Endothelial cell of umbilical vein (primary cell): Measurements from ENCODE around the gene DUSP16. TPM values are rescaled to one million over a fixed set of nuclear protein-coding genes. Genes with fewer than 3 reads are reported as not detected.

Experiments
- BruUV-seq: library from RNA; stranded (reverse); fragments of 400-500 nt; replicated peaks from 2 replicates; lab custom pipeline; 2021; lab: Mats Ljungman, UMichigan
- CTCF ChIA-PET: fragments of 300-600, 350-600 bp; sonication (Branson Sonifier 250); formaldehyde crosslinking; loops from one replicate; lab custom pipeline; 2021; ENCODE audit warnings: antibody characterized with exemption, inconsistent platforms; lab: Charles Lee
- POLR2A ChIA-PET: fragments of 300-600, 350-600 bp; sonication (Branson Sonifier 250); formaldehyde crosslinking; loops from one replicate; lab custom pipeline; 2021; ENCODE audit warnings: antibody characterized with exemption, inconsistent platforms; lab: Charles Lee
- DNase-seq: peaks from one replicate; pipeline ENCODE4 v3.0.0-alpha.2; 2011; ENCODE audit warnings: low read depth, low spot score
- FAIRE-seq: peaks from 2 replicates; lab custom pipeline; 2011; peaks lifted over from hg19 to GRCh38; lab: Jason Lieb, UNC
- H2AFZ ChIP-seq: 2 replicates; pipeline ENCODE4 v1.6.0; 2012; ENCODE audit warnings: low read depth, low read length, control low read depth, inconsistent platforms
- H3K27ac ChIP-seq: 2 replicates; pipeline ENCODE4 v1.5.1; 2011; ENCODE audit warnings: low read depth, mild to moderate bottlenecking, control low read depth, low read length, moderate library complexity; ENCODE audit not compliant: insufficient read depth
- H3K27me3 ChIP-seq, 2 experiments: 2 replicates each; pipeline versions ENCODE4 v1.6.0 to v1.6.1; 2011; ENCODE audit warnings: low read length in 2 of 2, mixed read lengths in 1 of 2; ENCODE audit not compliant: control insufficient read depth in 2 of 2, insufficient read depth in 2 of 2
- H3K36me3 ChIP-seq, 2 experiments: 2 replicates in 1 of 2; 3 replicates in 1 of 2; pipeline ENCODE4 v1.5.1; 2011; ENCODE audit warnings: low read length in 2 of 2, mild to moderate bottlenecking in 1 of 2, moderate library complexity in 1 of 2; ENCODE audit not compliant: control insufficient read depth in 2 of 2, insufficient read depth in 2 of 2; ENCODE audit errors: extremely low read depth in 1 of 2
- H3K4me1 ChIP-seq: 3 replicates; pipeline ENCODE4 v1.5.1; 2011; ENCODE audit warnings: mild to moderate bottlenecking, low read length; ENCODE audit not compliant: control insufficient read depth, insufficient read depth; ENCODE audit errors: extremely low read depth
- H3K4me2 ChIP-seq: 2 replicates; pipeline ENCODE4 v1.6.1; 2011; ENCODE audit warnings: low read length, control low read depth, mixed read lengths; ENCODE audit not compliant: insufficient read depth
- H3K4me3 ChIP-seq, 3 experiments: fragments of 200-600 bp in 1 of 3; sonication (generic), shearing (Covaris generic) in 1 of 3; replicated peaks in 1 of 3; 2 replicates each; pipeline ENCODE4 v1.5.1; 2011 to 2016; ENCODE audit warnings: control low read depth in 3 of 3, low read length in 3 of 3, mild to moderate bottlenecking in 2 of 3, inconsistent platforms in 1 of 3, low read depth in 1 of 3, moderate library complexity in 1 of 3; ENCODE audit not compliant: insufficient read depth in 1 of 3
- H3K79me2 ChIP-seq: 2 replicates; pipeline ENCODE4 v1.6.0; 2012; ENCODE audit warnings: low read length, inconsistent platforms; ENCODE audit not compliant: control insufficient read depth, insufficient read depth
- H3K9ac ChIP-seq: replicated peaks from 2 replicates; pipeline ENCODE3; 2011; ENCODE audit warnings: low read length, control low read depth; ENCODE audit not compliant: insufficient read depth; ENCODE audit errors: extremely low read depth
- H3K9me1 ChIP-seq: replicated peaks from 3 replicates; pipeline ENCODE4 v1.6.0; 2011; ENCODE audit warnings: mild to moderate bottlenecking, low read length; ENCODE audit not compliant: control insufficient read depth, insufficient read depth; ENCODE audit errors: extremely low read depth
- H3K9me3 ChIP-seq: replicated peaks from 2 replicates; pipeline ENCODE4 v1.5.1; 2012; ENCODE audit warnings: low read length, inconsistent platforms; ENCODE audit not compliant: control insufficient read depth, insufficient read depth
- H4K20me1 ChIP-seq: replicated peaks from 2 replicates; pipeline ENCODE3; 2011; ENCODE audit warnings: mild to moderate bottlenecking, low read length; ENCODE audit not compliant: control insufficient read depth, insufficient read depth; ENCODE audit errors: extremely low read depth
- CTCF ChIP-seq, 2 donors: IDR thresholded peaks; 1 replicate in 1 of 2; 2 replicates in 1 of 2; pipeline ENCODE4 v1.5.1; 2011; ENCODE audit warnings: low read length in 2 of 2, mild to moderate bottlenecking in 2 of 2, moderate library complexity in 2 of 2, control low read depth in 1 of 2, inconsistent platforms in 1 of 2, low read depth in 1 of 2; ENCODE audit not compliant: insufficient read depth in 1 of 2; ENCODE audit errors: extremely low read depth in 1 of 2
- EZH2 ChIP-seq: IDR thresholded peaks from 2 replicates; pipeline ENCODE4 v1.6.1; 2012; ENCODE audit warnings: borderline replicate concordance, low read depth, mild to moderate bottlenecking, moderate library complexity, low read length, inconsistent platforms; ENCODE audit not compliant: severe bottlenecking
- FOS ChIP-seq: IDR thresholded peaks from 2 replicates; pipeline ENCODE4 v1.6.1; 2011; ENCODE audit warnings: mild to moderate bottlenecking, low read length, moderate library complexity, borderline replicate concordance; ENCODE audit not compliant: insufficient read depth
- GATA2 ChIP-seq: IDR thresholded peaks from 2 replicates; pipeline ENCODE4 v1.7.0; 2011; ENCODE audit warnings: low read depth, mild to moderate bottlenecking, moderate library complexity, mixed read lengths, low read length; ENCODE audit not compliant: insufficient read length, insufficient read depth
- JUN ChIP-seq: IDR thresholded peaks from 2 replicates; pipeline ENCODE4 v1.6.1; 2011; ENCODE audit warnings: borderline replicate concordance, low read depth; ENCODE audit not compliant: insufficient read length, insufficient read depth
- MYC ChIP-seq: IDR thresholded peaks from one replicate; pipeline ENCODE4 v1.6.1; 2011; ENCODE audit warnings: mild to moderate bottlenecking, low read depth, low read length
- POLR2A ChIP-seq: IDR thresholded peaks from 2 replicates; pipeline ENCODE4 v1.6.1; 2012; ENCODE audit warnings: low read depth, mild to moderate bottlenecking, control low read depth, low read length
- POLR2AphosphoS5 ChIP-seq: IDR thresholded peaks from 2 replicates; pipeline ENCODE4 v1.6.1; 2012; ENCODE audit warnings: low read depth, mild to moderate bottlenecking, control low read depth, low read length, moderate library complexity; ENCODE audit not compliant: insufficient read depth
- dilution Hi-C: fragments of 300-500 bp; cut with MboI; formaldehyde crosslinking; loops from one replicate; pipeline ENCODE4 v1.15.0; 2019; ENCODE audit warnings: low sequenced_read_pairs; ENCODE audit not compliant: extremely low pct_ligation_motif_present
- intact Hi-C: fragments of 100-400 bp; cut with micrococcal nuclease; formaldehyde crosslinking; loops from one replicate; pipeline ENCODE4 v1.10.0; 2022
- polyA plus RNA-seq, 4 experiments: library from polyadenylated mRNA; depleted of rRNA in 3 of 4; stranded (reverse) in 3 of 4; unstranded in 1 of 4; fragments of >200 nt; gene quantifications; 2 replicates each; pipeline versions ENCODE4 v1.2.1 to v1.2.3, GENCODE V29; 2011 to 2012; ENCODE audit warnings: missing spikeins in 1 of 4
- total RNA-seq: library from RNA; stranded (reverse); gene quantifications from 2 replicates; pipeline ENCODE4 v1.2.3, GENCODE V29; 2021
- TF ChIP-seq, protein P1 (sequence below): IDR thresholded peaks from 2 replicates; pipeline ENCODE4 v1.6.1; 2011; ENCODE audit not compliant: insufficient read depth, insufficient read length

Gene DUSP16
- total and polyA plus RNA-seq, 2 donors (not counting 3 experiments of a cell fraction or from before 2014, with no cell fraction given), result 7.4 to 19.5 TPM

DNA sequence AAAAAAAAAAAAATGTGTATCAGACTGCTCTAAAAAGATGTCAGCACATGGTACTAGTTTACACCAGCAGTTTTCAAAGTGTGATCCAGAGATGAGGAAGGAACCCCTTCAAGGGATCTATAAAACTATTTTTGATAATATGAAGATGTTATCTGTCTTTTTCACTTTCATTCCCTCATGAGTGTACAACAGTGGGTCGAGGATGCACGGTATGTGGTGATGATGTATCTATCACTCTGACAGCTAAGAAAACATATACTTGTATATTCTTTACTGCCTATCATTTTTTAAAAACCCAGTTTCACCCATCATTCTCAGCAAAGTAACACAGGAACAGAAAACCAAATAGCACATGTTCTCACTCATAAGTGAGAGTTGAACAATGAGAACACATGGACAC lies 12.4 kb downstream of the DUSP16 start:
- Histone ChIP-seq H3K4me3 (no peak overlapping the region), H3K27ac (no peak overlapping the region), H3K9me1 (no peaks in the 10 kb centered on the region), H3K9me3 (no peaks in the 10 kb centered on the region), H4K20me1 (no peaks in the 10 kb centered on the region), H3K27me3 (no peaks in the 10 kb centered on the region), H2AFZ (no peak overlapping the region), H3K4me1 (no peaks in the 10 kb centered on the region), H3K4me2 (no peak overlapping the region), H3K9ac (no peak overlapping the region), H3K36me3 (no peaks in the 10 kb centered on the region), H3K79me2 (peaks cover 7% of the 10 kb centered on the region)
- CTCF ChIA-PET, result interaction anchor here (0.7 kb wide), 1 partner anchor 155 kb away, joined by 4 read pairs; no protein-coding TSS in a partner anchor
- no peak for TF ChIP-seq POLR2AphosphoS5
- TF ChIP-seq MYC, result no peak
- TF ChIP-seq, protein P1, sequence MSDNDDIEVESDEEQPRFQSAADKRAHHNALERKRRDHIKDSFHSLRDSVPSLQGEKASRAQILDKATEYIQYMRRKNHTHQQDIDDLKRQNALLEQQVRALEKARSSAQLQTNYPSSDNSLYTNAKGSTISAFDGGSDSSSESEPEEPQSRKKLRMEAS, result no peak
- no peak for TF ChIP-seq CTCF (IDR thresholded peaks at IDR 0.05; ENCODE audit: extremely low read depth in 1 of 2, insufficient read depth in 1 of 2, low read depth in 1 of 2, low read length in 2 of 2)
- dilution Hi-C loops, result no loop called here
- DNase-seq, result no peak
- BruUV-seq, result no TSS peak
- POLR2A ChIA-PET, result no interaction called here
- no peak for FAIRE-seq
- intact Hi-C loops, result no loop called here

GRCh38 chr12:12549426-12549825 lies 13.2 kb downstream of the DUSP16 start:
- Histone ChIP-seq H4K20me1 (no peaks in the 10 kb centered on the region), H3K9me3 (no peaks in the 10 kb centered on the region), H3K27ac (no peak overlapping the region), H3K4me3 (no peak overlapping the region), H3K9ac (no peak overlapping the region), H3K79me2 (peaks cover 1% of the 10 kb centered on the region), H3K27me3 (no peaks in the 10 kb centered on the region), H3K4me2 (no peak overlapping the region), H3K9me1 (no peaks in the 10 kb centered on the region), H3K4me1 (no peaks in the 10 kb centered on the region), H2AFZ (no peak overlapping the region), H3K36me3 (no peaks in the 10 kb centered on the region)
- intact Hi-C loops (no loop called here), dilution Hi-C loops (no loop called here)
- ChIA-PET POLR2A (no interaction called here), CTCF (interaction anchor here (0.7 to 2.6 kb wide), 2 partner anchors 14 to 154 kb away, joined by 4 to 15 read pairs; partner anchors contain the start of gene DUSP16)
- FAIRE-seq (no peak), DNase-seq (no peak)
- BruUV-seq, result no TSS peak
- TF ChIP-seq EZH2 (no peak), POLR2AphosphoS5 (no peak), MYC (no peak), POLR2A (no peak), FOS (no peak), GATA2 (no peak), CTCF (IDR thresholded peaks at IDR 0.05; ENCODE audit: extremely low read depth in 1 of 2, insufficient read depth in 1 of 2, low read depth in 1 of 2, low read length in 2 of 2) (no peak), JUN (no peak)
- TF ChIP-seq, protein P1, result no peak
